ENCODE data around the gene RASA4.
"Not testable (repeated sequence)": the region's sequence is repeated elsewhere in the genome, so short reads cannot be mapped to it uniquely, and the experiment has no call there.

GRCh38 chr7:102599699-102600098 lies 16.9 kb downstream of the RASA4 start:
- not testable (repeated sequence) for TF ChIP-seq CTCF (IDR thresholded peaks at IDR 0.05 in 8 of 11, conservative IDR thresholded peaks at IDR 0.05 in 3 of 11); POLR2AphosphoS5 (IDR thresholded peaks at IDR 0.05); POLR2A (IDR thresholded peaks at IDR 0.05)
